ENCODE results near the gene IREB2. TPM values are rescaled to one million over a fixed set of nuclear protein-coding genes. Genes with fewer than 3 reads are reported as not detected.

The IREB2 gene
- total RNA-seq, 2 experiments from 2014 or later: 27.1 to 77.6 TPM

GRCh38 chr15:78398076-78398825 is 39.8 kb upstream of the IREB2 start:
- Histone ChIP-seq H3K27ac (ENCODE audit: low read depth, low read length, poor library complexity, severe bottlenecking) (no peak overlapping the region), H3K9me3 (ENCODE audit: low read length) (no peaks in the 10 kb centered on the region), H2AFZ (ENCODE audit: low read length) (no peak overlapping the region), H3K4me1 (ENCODE audit: insufficient read depth, low read length, poor library complexity, severe bottlenecking) (no peaks in the 10 kb centered on the region), H3K79me2 (ENCODE audit: insufficient read depth, low read depth, low read length) (no peaks in the 10 kb centered on the region), H3K4me3 (ENCODE audit: low read depth, low read length, poor library complexity, severe bottlenecking) (no peak overlapping the region), H4K20me1 (ENCODE audit: insufficient read depth, low read length) (no peaks in the 10 kb centered on the region), H3K4me2 (ENCODE audit: low read length) (no peak overlapping the region), H3K9me2 (ENCODE audit: insufficient read depth, low read length) (no peaks in the 10 kb centered on the region), H3K36me3 (ENCODE audit: insufficient read depth, low read length) (no peaks in the 10 kb centered on the region)
- TF ChIP-seq EZH2phosphoT487 (IDR thresholded peaks at IDR 0.05; ENCODE audit: borderline replicate concordance, low read depth, low read length) (no peak), CTCF (conservative IDR thresholded peaks at IDR 0.05; ENCODE audit: low read length) (no peak)
- BruUV-seq (replicated peaks): no TSS peak
- intact Hi-C loops (cut with micrococcal nuclease; ENCODE audit: unreplicated experiment): no loop called here
- CTCF ChIA-PET (ENCODE audit: unreplicated experiment): no interaction called here
- DNase-seq (ENCODE audit: low spot score): no peak
- POLR2A ChIA-PET: no interaction called here

GRCh38 chr15:78399091-78399490 is 38.9 kb upstream of the IREB2 start:
- no peaks in the 10 kb centered on the region for H3K9me2 ChIP-seq (ENCODE audit: insufficient read depth, low read length)
- H3K4me1 ChIP-seq (ENCODE audit: insufficient read depth, low read length, poor library complexity, severe bottlenecking): no peaks in the 10 kb centered on the region
- CTCF ChIA-PET (ENCODE audit: unreplicated experiment): no interaction called here
- TF ChIP-seq EZH2phosphoT487 (IDR thresholded peaks at IDR 0.05; ENCODE audit: borderline replicate concordance, low read depth, low read length): no peak
- no peak for TF ChIP-seq CTCF (conservative IDR thresholded peaks at IDR 0.05; ENCODE audit: low read length)
- H3K79me2 ChIP-seq (ENCODE audit: insufficient read depth, low read depth, low read length): no peaks in the 10 kb centered on the region
- H3K4me3 ChIP-seq (ENCODE audit: low read depth, low read length, poor library complexity, severe bottlenecking): no peak overlapping the region
- no peak overlapping the region for H2AFZ ChIP-seq (ENCODE audit: low read length)
- intact Hi-C loops (cut with micrococcal nuclease; ENCODE audit: unreplicated experiment): no loop called here
- H3K9me3 ChIP-seq (ENCODE audit: low read length): no peaks in the 10 kb centered on the region
- POLR2A ChIA-PET: interaction anchor here (0.6 to 1.0 kb wide), 2 partner anchors 61 to 515 kb away, joined by 3 to 4 read pairs; no protein-coding TSS in a partner anchor
- H3K27ac ChIP-seq (ENCODE audit: low read depth, low read length, poor library complexity, severe bottlenecking): no peak overlapping the region
- no peaks in the 10 kb centered on the region for H4K20me1 ChIP-seq (ENCODE audit: insufficient read depth, low read length)
- H3K4me2 ChIP-seq (ENCODE audit: low read length): no peak overlapping the region
- no TSS peak for BruUV-seq (replicated peaks)
- DNase-seq (ENCODE audit: low spot score): no peak
- no peaks in the 10 kb centered on the region for H3K36me3 ChIP-seq (ENCODE audit: insufficient read depth, low read length)

GRCh38 chr15:78402061-78402610 is 35.9 kb upstream of the IREB2 start:
- Histone ChIP-seq H3K79me2 (ENCODE audit: insufficient read depth, low read depth, low read length) (no peaks in the 10 kb centered on the region), H3K9me3 (ENCODE audit: low read length) (no peaks in the 10 kb centered on the region), H3K9me2 (ENCODE audit: insufficient read depth, low read length) (no peaks in the 10 kb centered on the region), H4K20me1 (ENCODE audit: insufficient read depth, low read length) (no peaks in the 10 kb centered on the region), H3K4me2 (ENCODE audit: low read length) (no peak overlapping the region), H3K36me3 (ENCODE audit: insufficient read depth, low read length) (no peaks in the 10 kb centered on the region), H3K4me1 (ENCODE audit: insufficient read depth, low read length, poor library complexity, severe bottlenecking) (no peaks in the 10 kb centered on the region), H3K4me3 (ENCODE audit: low read depth, low read length, poor library complexity, severe bottlenecking) (no peak overlapping the region), H3K27ac (ENCODE audit: low read depth, low read length, poor library complexity, severe bottlenecking) (no peak overlapping the region), H2AFZ (ENCODE audit: low read length) (no peak overlapping the region)
- POLR2A ChIA-PET: no interaction called here
- no peak for TF ChIP-seq CTCF (conservative IDR thresholded peaks at IDR 0.05; ENCODE audit: low read length)
- TF ChIP-seq EZH2phosphoT487 (IDR thresholded peaks at IDR 0.05; ENCODE audit: borderline replicate concordance, low read depth, low read length): no peak
- CTCF ChIA-PET (ENCODE audit: unreplicated experiment): no interaction called here
- no peak for DNase-seq (ENCODE audit: low spot score)
- BruUV-seq (replicated peaks): no TSS peak
- intact Hi-C loops (cut with micrococcal nuclease; ENCODE audit: unreplicated experiment): no loop called here

Data from OCI-LY7 (cell line).